Right lung (tissue), 5 donors: Measurements from ENCODE around the gene PPP1R14D. TPM values are rescaled to one million over a fixed set of nuclear protein-coding genes. Genes with fewer than 3 reads are reported as not detected.

Experiments
- DNase-seq, 2 donors: peaks; one replicate each; pipeline ENCODE4 v3.0.0-alpha.2; 2013
- polyA plus RNA-seq, 5 donors: library from polyadenylated mRNA; unstranded; fragments of 120-200 nt; gene quantifications; one replicate each; pipeline versions ENCODE4 v1.2.1 to v1.2.3, GENCODE V29; 2013; ENCODE audit warnings: inconsistent platforms in 1 of 5, low replicate concordance in 1 of 5; ENCODE audit not compliant: insufficient read length in 5 of 5, insufficient read depth in 1 of 5

PPP1R14D gene
- polyA plus RNA-seq, 5 donors, result 0.23 to 0.49 (median 0.37) TPM

- no peak for DNase-seq
Observed at GRCh38 chr15:40823572-40824343, 4.8 kb downstream of the PPP1R14D start.

DNA sequence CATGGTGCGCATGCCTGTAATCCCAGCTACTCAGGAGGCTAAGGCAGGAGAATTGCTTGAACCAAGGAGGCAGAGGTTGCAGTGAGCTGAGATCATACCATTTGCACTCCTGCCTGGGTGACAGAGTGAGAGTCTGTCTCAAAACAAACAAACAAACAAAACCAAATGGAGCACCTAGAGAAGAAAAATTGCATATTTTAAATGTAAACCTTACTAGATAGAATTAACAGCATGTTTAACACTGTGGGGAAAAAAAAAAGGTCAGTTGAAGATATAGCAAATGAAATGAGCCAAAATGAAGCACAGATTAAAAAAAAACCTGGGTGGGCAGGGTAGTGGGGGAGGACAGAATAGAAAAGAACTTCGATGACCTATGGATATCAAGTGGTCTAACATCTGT lies 7.3 kb downstream of the PPP1R14D start:
- no peak for DNase-seq

- DNase-seq, result no peak
Observed at GRCh38 chr15:40819048-40819447, 9.5 kb downstream of the PPP1R14D start.

DNA sequence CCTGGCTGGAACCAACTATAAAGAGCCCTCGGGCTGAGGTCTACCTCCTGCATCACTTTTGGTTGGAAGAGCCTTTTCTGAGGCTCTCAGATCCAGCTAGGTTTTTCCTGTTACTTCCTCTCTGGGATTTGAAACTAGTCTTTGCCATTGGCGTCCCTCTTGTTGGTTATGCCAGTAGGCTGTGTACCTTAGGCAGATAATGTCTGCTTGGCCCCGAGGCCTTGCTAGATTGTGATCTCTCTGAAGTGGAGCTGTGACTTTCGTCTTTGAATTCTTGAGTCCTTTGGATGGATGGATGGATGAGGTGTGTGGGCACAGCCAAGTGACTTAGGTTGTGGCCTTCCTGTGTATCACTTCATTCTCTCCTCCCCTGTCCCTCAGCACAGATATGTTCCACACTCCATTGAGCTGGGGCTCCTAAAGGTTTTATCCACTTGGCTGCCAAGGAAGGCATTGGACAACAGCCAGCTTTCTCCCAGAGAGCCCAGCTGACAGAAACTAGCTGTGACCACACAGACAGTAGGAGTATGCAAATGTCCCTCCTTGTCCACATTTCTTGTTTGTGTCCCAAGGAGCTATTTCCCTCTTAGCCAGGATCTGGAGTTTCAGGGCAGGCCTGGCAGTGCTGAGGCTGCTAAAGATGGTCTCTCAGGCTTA lies 13.3 kb downstream of the PPP1R14D start:
- DNase-seq, result peak; percentile 36 to 55

GRCh38 chr15:40812721-40813425 lies 15.6 kb downstream of the PPP1R14D start:
- DNase-seq, result no peak

DNA sequence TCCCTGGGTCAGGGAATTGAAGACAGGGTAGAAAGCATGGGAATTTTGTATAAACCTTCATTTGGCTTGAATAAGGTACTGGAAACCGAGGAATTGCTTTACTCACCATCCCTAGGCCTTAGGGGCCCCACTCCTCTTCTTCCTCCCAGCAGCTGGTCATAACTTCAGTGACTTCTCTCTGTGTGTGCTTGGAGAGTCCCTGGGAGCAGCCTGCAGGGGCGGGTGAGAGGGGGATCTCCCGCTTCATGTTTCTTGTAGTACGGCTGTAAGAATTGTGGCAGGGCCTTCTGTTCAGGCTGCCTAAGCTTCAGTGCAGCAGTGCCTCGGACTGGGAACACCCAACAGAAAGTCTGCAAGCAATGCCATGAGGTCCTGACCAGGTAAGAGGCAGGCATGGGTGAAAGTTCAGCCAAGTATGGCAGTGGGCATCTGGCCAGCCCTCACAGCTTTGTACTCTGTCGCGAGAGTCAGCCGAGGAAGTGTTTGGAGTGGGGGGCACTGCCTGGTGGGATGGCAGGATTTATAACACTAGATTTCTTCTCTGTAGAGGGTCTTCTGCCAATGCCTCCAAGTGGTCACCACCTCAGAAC lies 19.6 kb downstream of the PPP1R14D start:
- no peak for DNase-seq

- DNase-seq, result no peak
Observed at GRCh38 chr15:40807888-40808461, 20.5 kb downstream of the PPP1R14D start.

- DNase-seq, result peak; percentile 95
Observed at GRCh38 chr15:40807028-40807887, 21.2 kb downstream of the PPP1R14D start, which contains the start of the genes DNAJC17 and ZFYVE19. TSS of gene DNAJC17 (minus strand) at chr15:40807473. CDS start at chr15:40807446, 27 bp downstream. TSS of gene ZFYVE19 (plus strand) at chr15:40807089. CDS start at chr15:40807590, 501 bp downstream.

GRCh38 chr15:40806672-40807027 lies 21.9 kb downstream of the PPP1R14D start:
- DNase-seq, result no peak

DNA sequence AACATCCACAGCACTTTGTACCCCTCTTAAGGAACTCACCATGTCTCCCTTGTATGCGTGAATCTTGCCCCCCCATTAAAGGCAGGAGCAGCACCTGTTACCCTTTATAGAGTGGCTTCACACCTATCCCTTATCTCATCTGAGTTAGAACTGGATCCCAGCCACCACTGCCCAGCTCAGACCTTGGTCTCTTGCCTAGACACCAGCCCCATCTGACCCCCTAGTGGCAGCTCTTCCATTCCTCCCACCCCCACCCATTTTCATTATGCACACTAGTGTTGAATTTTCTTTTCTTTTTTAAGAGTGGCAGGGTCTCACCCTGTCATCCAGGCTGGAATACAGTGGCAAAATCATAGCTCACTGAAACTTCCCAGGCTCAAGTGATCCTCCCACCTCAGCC lies 24.8 kb downstream of the PPP1R14D start:
- DNase-seq, result no peak

GRCh38 chr15:40803076-40803475 lies 25.4 kb downstream of the PPP1R14D start:
- no peak for DNase-seq

- DNase-seq, result no peak
Observed at GRCh38 chr15:40799523-40799922, 29.0 kb downstream of the PPP1R14D start.

GRCh38 chr15:40796512-40796911 lies 32.0 kb downstream of the PPP1R14D start:
- DNase-seq, result no peak

GRCh38 chr15:40796041-40796440 lies 32.5 kb downstream of the PPP1R14D start:
- DNase-seq, result no peak

DNA sequence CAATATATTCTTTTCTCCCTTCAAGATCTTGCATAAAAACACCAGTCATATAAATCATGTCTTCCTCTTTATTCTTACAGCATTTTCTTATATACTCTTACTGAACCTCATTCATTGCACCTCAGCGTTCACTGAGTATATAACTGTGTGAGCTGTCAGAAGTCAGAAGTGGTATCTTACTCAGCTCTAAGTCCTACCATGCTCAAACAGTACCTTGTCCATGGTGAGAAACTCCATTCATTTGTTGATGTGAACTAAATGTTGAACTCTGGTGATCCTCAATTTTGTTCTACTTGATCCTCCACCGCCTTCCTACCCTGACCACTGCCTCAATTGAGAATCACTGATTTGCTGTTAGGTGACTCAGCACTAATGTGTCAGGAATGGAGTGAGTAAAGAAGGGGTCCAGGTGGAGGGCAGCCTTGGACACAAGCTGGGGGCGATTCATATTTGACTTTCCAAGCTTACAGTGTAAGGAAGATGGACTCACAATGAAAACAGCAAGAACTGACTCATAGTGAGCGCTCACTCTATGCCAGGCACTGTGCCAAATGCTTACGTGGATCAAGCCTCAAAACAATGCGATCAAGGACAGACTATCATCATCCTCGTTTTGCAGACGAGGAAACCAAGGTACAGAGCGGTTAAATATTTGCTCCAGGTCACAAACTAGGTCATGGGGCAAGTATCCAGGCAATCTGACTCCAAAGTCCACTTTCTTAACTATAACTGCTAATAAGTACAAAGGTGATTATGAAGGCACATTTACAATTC lies 35.1 kb downstream of the PPP1R14D start:
- DNase-seq, result no peak

DNA sequence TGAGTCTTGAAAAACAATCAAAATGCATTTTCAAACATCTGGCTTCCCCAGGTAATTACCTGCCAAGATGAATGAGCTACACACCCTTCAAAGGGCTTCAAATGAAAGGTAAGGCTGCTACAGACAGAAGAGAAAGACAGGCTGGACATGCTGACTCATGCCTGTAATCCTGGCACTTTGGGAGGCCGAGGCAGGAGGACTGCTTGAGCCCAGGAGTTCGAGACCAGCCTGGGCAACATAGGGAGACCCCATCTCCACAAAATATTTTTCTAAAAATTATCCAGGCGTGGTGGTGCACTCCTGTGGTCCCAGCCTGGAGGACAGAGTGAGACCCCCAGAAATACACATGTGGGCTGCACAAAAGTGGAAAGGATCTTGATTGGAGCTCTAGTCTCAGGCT lies 36.1 kb downstream of the PPP1R14D start:
- no peak for DNase-seq

DNA sequence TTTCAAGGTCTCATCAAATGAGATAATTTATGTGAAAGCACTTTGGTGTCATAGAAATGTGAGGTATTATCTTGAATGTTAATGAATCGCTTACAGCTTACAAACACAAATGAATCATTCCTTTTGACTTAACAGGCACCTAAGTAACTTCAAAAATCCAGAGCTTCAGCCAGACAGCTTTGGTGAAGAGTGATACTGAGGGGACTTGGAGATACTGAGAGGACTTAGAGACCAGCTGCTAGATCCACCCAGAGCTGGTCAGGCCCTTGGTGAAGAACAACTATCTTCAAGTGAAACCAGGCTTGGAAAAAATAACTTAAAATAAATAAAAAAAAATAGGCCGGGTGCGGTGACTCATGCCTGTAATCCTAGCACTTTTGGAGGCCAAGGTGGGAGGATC lies 37.8 kb downstream of the PPP1R14D start:
- no peak for DNase-seq

DNA sequence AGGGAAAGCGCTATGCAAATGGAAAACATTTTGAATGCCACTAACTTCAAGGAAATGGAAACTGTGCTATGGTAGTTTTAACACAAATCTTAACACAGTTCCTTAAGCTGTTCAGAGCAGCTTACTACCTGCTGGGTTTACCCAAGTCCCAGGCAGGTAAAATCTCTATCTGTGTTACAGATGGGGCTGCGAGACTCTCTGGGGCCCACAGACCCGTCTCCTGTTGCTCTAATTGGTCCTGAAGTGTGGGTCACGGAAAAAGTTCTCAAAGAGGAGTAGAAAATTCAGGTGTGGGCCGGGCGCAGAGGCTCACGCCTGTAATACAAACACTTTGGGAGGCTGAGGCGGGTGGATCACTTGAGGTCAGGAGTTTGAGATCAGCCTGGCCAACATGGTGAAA lies 38.5 kb downstream of the PPP1R14D start:
- no peak for DNase-seq

DNA sequence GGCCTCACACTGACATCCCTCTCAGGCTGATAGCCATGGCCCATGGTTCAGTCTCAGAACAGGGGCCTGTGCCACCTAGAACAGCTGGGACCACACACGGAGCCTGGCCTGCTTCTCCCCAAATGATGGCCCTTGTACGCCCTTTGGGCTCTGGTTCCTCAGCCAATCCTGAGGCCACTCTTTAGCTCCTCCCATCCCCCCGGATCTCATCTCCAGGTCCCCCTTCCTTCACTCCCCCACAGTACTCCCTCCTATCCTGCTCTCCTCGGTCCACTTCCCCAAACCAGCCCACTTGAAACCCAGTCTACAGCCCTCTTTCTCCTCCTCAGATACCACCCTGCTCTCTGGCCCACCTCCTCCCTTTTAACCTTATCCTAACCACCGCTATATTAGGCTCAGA lies 39.4 kb downstream of the PPP1R14D start:
- no peak for DNase-seq

GRCh38 chr15:40787991-40788390 lies 40.5 kb downstream of the PPP1R14D start:
- DNase-seq, result no peak
